ENCODE data around the gene OSBPL3.

Gene OSBPL3

GRCh38 chr7:24827027-24827426 lies 153.0 kb downstream of the OSBPL3 start:
- TF ChIP-seq CTCF (IDR thresholded peaks at IDR 0.05; ENCODE audit: insufficient read depth, low read length, poor library complexity, severe bottlenecking): no peak
- DNase-seq (ENCODE audit: extremely low read depth, insufficient read length): no peak
- Histone ChIP-seq H3K36me3 (ENCODE audit: control insufficient read depth, insufficient read depth, low read length) (peaks cover 4% of the 10 kb centered on the region), H3K4me3 (replicated peaks; ENCODE audit: low read depth, low read length) (no peak overlapping the region), H3K27me3 (replicated peaks; ENCODE audit: control insufficient read depth, insufficient read depth, low read length) (no peaks in the 10 kb centered on the region)

- no peak for DNase-seq (ENCODE audit: extremely low read depth, insufficient read length)
- Histone ChIP-seq H3K27me3 (replicated peaks; ENCODE audit: control insufficient read depth, insufficient read depth, low read length) (no peaks in the 10 kb centered on the region), H3K36me3 (ENCODE audit: control insufficient read depth, insufficient read depth, low read length) (peaks cover 4% of the 10 kb centered on the region), H3K4me3 (replicated peaks; ENCODE audit: low read depth, low read length) (no peak overlapping the region)
- TF ChIP-seq CTCF (IDR thresholded peaks at IDR 0.05; ENCODE audit: insufficient read depth, low read length, poor library complexity, severe bottlenecking): no peak
Measured at GRCh38 chr7:24826662-24827020, 153.3 kb downstream of the OSBPL3 start.

DNA sequence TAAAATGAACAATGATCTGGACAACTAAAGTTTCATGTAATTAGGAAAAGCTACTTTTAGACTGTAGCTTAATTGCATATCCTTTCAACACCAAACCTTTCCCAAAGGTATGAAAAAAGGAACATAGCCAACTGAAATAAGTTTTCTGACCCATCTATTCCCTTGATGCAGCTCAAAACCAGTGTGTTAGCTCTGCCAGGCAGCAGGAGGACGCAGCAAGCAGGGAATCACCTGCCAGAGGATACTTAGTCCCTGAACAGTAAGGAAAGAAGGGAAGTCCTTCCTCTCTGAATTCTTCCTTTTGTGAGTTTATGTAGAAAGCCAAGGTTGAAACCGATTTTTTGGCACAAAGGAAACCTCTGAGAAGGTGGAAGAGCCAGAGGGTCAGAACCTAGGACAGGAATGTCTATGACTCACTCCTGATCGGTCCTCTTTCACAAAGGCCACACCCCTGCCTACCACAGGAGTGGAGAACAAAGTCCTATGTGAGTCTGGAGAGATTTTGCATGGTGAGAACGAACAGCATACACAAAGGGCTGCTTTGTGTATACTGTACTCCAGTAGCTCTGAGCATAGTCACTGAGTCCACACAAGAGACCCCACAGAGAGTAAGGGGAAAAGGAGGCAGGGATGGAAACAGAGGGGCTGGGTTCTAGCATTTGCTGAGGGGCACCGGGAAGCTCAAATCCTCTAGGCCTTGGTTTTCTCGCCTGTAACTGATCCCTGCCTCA lies 153.9 kb downstream of the OSBPL3 start:
- H3K27me3 ChIP-seq (replicated peaks; ENCODE audit: control insufficient read depth, insufficient read depth, low read length): no peaks in the 10 kb centered on the region
- TF ChIP-seq CTCF (IDR thresholded peaks at IDR 0.05; ENCODE audit: insufficient read depth, low read length, poor library complexity, severe bottlenecking): no peak
- H3K36me3 ChIP-seq (ENCODE audit: control insufficient read depth, insufficient read depth, low read length): peaks cover 4% of the 10 kb centered on the region
- no peak overlapping the region for H3K4me3 ChIP-seq (replicated peaks; ENCODE audit: low read depth, low read length)
- no peak for DNase-seq (ENCODE audit: extremely low read depth, insufficient read length)

GRCh38 chr7:24825381-24825794 lies 154.6 kb downstream of the OSBPL3 start:
- DNase-seq (ENCODE audit: extremely low read depth, insufficient read length): no peak
- Histone ChIP-seq H3K4me3 (replicated peaks; ENCODE audit: low read depth, low read length) (no peak overlapping the region), H3K36me3 (ENCODE audit: control insufficient read depth, insufficient read depth, low read length) (peaks cover 4% of the 10 kb centered on the region), H3K27me3 (replicated peaks; ENCODE audit: control insufficient read depth, insufficient read depth, low read length) (no peaks in the 10 kb centered on the region)
- TF ChIP-seq CTCF (IDR thresholded peaks at IDR 0.05; ENCODE audit: insufficient read depth, low read length, poor library complexity, severe bottlenecking): no peak

DNA sequence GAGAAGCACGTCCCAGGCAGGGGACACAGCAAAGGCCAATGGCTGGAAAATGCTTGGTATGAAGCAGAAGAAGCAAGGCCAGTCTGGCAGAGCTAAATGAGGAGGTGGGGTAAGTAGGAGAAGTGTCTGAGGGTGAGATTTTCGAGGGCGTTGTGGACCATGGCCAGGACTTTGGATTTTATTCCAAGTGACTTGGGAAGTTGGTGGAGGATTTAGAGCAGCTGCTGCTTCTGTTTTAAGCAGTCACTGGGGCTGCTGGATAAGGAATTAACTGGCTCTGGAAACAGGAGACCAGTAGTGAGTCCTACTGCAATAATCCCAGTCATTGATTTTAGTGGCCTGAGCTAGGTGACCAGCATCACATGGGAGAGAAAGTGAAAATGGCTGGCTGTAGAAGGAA lies 155.1 kb downstream of the OSBPL3 start:
- no peak for TF ChIP-seq CTCF (IDR thresholded peaks at IDR 0.05; ENCODE audit: insufficient read depth, low read length, poor library complexity, severe bottlenecking)
- DNase-seq (ENCODE audit: extremely low read depth, insufficient read length): no peak
- H3K4me3 ChIP-seq (replicated peaks; ENCODE audit: low read depth, low read length): no peak overlapping the region
- peaks cover 3% of the 10 kb centered on the region for H3K36me3 ChIP-seq (ENCODE audit: control insufficient read depth, insufficient read depth, low read length)
- no peaks in the 10 kb centered on the region for H3K27me3 ChIP-seq (replicated peaks; ENCODE audit: control insufficient read depth, insufficient read depth, low read length)

- H3K36me3 ChIP-seq (ENCODE audit: control insufficient read depth, insufficient read depth, low read length): peaks cover 2% of the 10 kb centered on the region
- DNase-seq (ENCODE audit: extremely low read depth, insufficient read length): no peak
- H3K27me3 ChIP-seq (replicated peaks; ENCODE audit: control insufficient read depth, insufficient read depth, low read length): no peaks in the 10 kb centered on the region
- no peak overlapping the region for H3K4me3 ChIP-seq (replicated peaks; ENCODE audit: low read depth, low read length)
- no peak for TF ChIP-seq CTCF (IDR thresholded peaks at IDR 0.05; ENCODE audit: insufficient read depth, low read length, poor library complexity, severe bottlenecking)
Measured at GRCh38 chr7:24824400-24824799, 155.6 kb downstream of the OSBPL3 start.

Data from GM06990 (cell line).